Right lobe of liver (tissue), 4 donors: ENCODE measurements around the gene NDRG3.
"Not testable (repeated sequence)": the region's sequence is repeated elsewhere in the genome, so short reads cannot be mapped to it uniquely, and the experiment has no call there.

Experiments used
- CTCF ChIP-seq, 4 donors: fragments of 200-600 bp in 3 of 4; fragments of 450-650 bp in 1 of 4; IDR thresholded peaks; one replicate each; pipeline versions ENCODE4 v1.5.1 to v1.8.0; 2016 to 2022; ENCODE audit warnings: antibody characterized with exemption in 4 of 4, mild to moderate bottlenecking in 2 of 4
- POLR2A ChIP-seq: fragments of 450-650 bp; IDR thresholded peaks from one replicate; pipeline ENCODE4 v1.6.1; 2017; ENCODE audit warnings: antibody characterized with exemption, mild to moderate bottlenecking
- donor health status: DM: no; HTN: no; CAD: no.
- donor health status: DM: no; HTN: no; CAD: no.
- donor health status: DM: no; HTN: yes; CAD: no.

- not testable (repeated sequence) for TF ChIP-seq CTCF (IDR thresholded peaks at IDR 0.05); POLR2A
Observed at GRCh38 chr20:36638876-36639400, 107.0 kb downstream of the NDRG3 start.
